Retinal pigment epithelial cell (primary cell): ENCODE results near the gene HSFX3.
A peak's percentile ranks its signal among the peaks of the same experiment; 100 is the strongest.
"Not testable (repeated sequence)": the region's sequence is repeated elsewhere in the genome, so short reads cannot be mapped to it uniquely, and the experiment has no call there.

Experiments
- DNase-seq: peaks from one replicate; pipeline ENCODE4 v3.0.0-alpha.2; 2010; ENCODE audit warnings: low read depth
- H3K4me3 ChIP-seq: 2 replicates; pipeline ENCODE4 v1.5.1; 2011; ENCODE audit warnings: mild to moderate bottlenecking, low read length, control low read depth, moderate library complexity
- TF ChIP-seq, protein P1 (sequence below): conservative IDR thresholded peaks from 2 replicates; pipeline ENCODE4 v1.5.1; 2011; ENCODE audit warnings: low read depth, low read length, control low read depth, inconsistent platforms

HSFX3 gene

DNA sequence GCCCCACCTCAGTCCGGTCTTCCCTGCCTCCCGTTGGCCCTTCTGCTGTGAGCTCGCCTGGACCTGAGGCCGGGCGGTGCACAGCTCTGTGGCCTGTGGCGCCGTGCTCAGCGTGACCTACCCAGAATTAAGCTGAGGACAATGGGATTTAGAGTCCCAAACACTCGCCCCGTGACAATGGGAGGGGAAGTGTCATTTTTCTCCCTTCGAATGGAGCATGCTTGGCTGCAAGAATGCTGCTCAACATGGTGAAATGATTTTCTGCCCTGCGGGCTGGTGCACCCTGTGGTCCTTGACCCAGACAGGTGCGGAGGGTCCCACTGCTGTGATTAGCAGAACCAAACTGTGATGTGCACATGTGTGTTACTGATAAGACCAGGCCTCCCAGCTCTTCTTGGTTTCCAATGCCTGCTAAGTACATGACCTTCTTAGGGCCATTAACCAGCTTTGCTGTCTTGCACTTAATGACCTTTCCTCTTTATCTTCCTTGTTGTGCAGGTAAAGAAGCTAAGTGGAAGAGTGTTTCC is 8.1 kb downstream of the HSFX3 start:
- TF ChIP-seq, protein P1, sequence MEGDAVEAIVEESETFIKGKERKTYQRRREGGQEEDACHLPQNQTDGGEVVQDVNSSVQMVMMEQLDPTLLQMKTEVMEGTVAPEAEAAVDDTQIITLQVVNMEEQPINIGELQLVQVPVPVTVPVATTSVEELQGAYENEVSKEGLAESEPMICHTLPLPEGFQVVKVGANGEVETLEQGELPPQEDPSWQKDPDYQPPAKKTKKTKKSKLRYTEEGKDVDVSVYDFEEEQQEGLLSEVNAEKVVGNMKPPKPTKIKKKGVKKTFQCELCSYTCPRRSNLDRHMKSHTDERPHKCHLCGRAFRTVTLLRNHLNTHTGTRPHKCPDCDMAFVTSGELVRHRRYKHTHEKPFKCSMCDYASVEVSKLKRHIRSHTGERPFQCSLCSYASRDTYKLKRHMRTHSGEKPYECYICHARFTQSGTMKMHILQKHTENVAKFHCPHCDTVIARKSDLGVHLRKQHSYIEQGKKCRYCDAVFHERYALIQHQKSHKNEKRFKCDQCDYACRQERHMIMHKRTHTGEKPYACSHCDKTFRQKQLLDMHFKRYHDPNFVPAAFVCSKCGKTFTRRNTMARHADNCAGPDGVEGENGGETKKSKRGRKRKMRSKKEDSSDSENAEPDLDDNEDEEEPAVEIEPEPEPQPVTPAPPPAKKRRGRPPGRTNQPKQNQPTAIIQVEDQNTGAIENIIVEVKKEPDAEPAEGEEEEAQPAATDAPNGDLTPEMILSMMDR, result no peak
- no peak for DNase-seq
- peak overlapping the region; percentile 75 for H3K4me3 ChIP-seq

DNA sequence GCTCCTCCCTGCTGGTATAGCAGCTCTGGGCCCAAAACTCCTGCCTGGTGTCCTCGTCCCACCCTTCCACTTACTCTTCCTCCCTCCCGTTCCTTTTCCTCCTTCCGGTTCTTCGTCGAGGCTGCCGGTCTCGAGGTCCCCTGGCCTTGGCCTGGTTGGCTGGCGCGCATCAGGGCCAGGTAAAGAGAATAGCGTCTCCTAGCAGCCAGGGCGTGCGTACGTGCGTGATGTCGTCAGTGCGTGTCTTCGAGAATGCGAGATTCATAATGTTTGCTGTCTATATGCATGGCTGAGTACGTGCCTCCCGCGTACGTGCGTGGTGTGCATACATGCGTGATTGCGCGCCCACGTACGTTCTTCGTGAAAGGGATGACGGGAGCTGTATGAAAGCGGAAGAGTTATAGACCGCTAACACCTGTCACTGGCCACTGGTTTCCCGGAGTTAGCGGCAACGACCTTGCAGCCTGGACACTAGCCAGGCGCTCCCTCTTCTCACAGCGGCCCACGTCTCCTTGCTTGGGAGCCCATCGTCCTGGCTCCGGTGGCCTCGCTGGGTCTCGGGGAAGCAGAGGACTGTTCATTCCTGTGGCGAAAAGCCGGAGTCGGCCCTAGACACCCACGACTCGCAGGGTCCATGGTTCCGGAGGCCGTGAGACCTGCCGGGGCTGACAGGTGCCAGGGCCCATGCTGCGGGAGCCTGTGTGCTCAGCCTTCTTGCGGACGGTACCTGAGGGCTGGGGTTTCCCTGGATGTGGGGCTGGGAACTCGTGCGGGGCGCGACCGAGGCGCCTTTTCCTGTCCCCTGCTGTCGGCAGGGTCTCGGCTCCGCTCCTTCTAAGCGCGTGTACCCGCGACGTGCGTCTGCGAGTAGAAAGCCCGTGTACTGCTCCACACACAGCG is 8.9 kb downstream of the HSFX3 start, which contains the start of gene EOLA1:
TSS of gene EOLA1 (plus strand) at position 392 of the 900 bp plus-strand sequence. CDS start 4,619 bp downstream, outside the sequence.
- H3K4me3 ChIP-seq, result peak within 1 kb of the TSS; percentile 75
- DNase-seq, result peak; percentile 74
- TF ChIP-seq, protein P1, result no peak

GRCh38 chrX:149540131-149540620 is 9.5 kb downstream of the HSFX3 start:
- TF ChIP-seq, protein P1, result no peak
- peak overlapping the region; percentile 75 for H3K4me3 ChIP-seq
- DNase-seq, result no peak

GRCh38 chrX:149539283-149540130 is 10.2 kb downstream of the HSFX3 start:
- DNase-seq, result peak; percentile 66
- TF ChIP-seq, protein P1, result no peak
- H3K4me3 ChIP-seq, result peak overlapping the region; percentile 55

DNA sequence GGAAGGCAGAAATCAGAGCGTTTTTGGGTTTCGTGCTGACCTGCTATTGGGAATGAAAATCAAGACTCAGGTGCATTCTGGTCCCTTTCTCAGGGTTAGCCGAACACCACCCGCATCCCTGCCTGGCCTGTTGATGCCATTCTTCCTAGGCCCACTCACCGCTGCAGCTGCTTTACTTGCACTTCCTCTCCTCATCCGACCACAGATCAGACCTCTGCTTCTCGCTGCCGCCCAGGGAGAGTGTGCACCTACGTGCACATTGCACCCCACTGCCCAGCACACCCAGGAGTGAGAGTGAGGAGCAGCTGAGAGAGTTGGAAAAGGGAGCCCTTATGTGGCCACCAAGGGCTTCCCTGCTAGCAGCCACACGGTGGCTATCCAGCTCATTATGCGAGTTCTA is 12.2 kb downstream of the HSFX3 start:
- not testable (repeated sequence) for DNase-seq

GRCh38 chrX:149534926-149535602 is 14.7 kb downstream of the HSFX3 start:
- H3K4me3 ChIP-seq, DNase-seq: not testable (repeated sequence)

More for the DNA sequence above, 12.2 kb downstream of the HSFX3 start:
- not testable (repeated sequence) for H3K4me3 ChIP-seq

DNA sequence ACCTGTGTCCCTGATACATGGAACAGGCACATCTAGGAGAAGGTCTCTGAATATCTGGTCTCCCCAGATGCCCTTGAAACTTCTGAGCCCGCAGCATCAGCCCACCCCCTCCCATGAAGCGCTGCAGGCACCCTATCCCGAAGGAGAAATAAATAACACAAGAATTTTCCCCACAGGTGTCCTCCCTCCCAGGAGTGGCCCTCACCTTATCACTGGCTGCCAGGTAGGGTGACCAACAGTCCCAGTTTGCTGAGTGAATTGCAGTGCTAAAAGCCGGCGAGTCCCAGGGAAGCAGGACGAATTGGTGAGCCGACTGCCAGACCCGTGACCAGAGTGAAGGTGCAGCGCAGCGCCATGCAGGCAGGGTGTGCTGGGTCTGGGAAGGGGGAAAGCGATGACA is 15.7 kb downstream of the HSFX3 start:
- H3K4me3 ChIP-seq, DNase-seq: not testable (repeated sequence)

DNA sequence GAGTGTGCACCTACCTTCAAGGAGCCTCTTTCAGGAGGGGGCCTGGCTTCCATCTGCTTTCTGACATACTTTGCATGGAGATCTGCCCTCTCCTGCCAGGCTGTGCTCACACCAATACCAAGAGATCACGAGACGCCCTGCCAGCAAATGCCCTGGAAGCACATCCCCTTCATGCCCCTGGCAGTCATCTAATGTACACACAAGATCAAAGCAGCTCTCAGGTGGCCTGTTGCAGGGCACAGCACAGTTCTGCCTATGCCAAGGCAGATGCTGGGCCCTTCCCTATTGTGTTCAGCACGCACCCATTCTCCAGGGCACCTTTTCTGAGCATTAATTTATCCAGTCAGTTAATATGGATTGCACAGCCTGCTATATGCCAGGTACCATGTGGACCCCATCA is 16.9 kb downstream of the HSFX3 start:
- not testable (repeated sequence) for H3K4me3 ChIP-seq, DNase-seq
